ENCODE data around the gene NRG3.

DNA sequence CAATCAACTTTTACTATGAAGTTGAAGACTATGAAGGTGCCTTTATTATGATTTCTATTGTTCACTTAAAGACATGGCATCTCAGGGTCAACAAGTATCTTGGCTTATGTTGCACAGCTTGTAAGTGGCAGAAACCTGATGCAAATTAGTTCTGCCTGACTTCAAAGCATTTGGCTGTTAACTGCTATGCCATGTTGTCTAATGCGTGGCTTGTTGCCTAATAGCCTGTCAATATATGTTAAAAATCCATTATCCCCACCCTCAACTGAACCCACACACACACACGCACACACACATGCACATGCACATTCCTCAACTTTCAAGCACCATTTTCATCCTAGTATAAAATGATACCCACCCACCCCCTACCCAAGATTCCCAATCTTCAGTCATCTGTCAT lies 217.1 kb downstream of the NRG3 start:
- TF ChIP-seq, protein P1, sequence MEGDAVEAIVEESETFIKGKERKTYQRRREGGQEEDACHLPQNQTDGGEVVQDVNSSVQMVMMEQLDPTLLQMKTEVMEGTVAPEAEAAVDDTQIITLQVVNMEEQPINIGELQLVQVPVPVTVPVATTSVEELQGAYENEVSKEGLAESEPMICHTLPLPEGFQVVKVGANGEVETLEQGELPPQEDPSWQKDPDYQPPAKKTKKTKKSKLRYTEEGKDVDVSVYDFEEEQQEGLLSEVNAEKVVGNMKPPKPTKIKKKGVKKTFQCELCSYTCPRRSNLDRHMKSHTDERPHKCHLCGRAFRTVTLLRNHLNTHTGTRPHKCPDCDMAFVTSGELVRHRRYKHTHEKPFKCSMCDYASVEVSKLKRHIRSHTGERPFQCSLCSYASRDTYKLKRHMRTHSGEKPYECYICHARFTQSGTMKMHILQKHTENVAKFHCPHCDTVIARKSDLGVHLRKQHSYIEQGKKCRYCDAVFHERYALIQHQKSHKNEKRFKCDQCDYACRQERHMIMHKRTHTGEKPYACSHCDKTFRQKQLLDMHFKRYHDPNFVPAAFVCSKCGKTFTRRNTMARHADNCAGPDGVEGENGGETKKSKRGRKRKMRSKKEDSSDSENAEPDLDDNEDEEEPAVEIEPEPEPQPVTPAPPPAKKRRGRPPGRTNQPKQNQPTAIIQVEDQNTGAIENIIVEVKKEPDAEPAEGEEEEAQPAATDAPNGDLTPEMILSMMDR (conservative IDR thresholded peaks at IDR 0.05 in 1 of 2, IDR thresholded peaks at IDR 0.05 in 1 of 2; ENCODE audit: low read depth in 1 of 2, low read length in 2 of 2): no peak
- TF ChIP-seq EZH2 (IDR thresholded peaks at IDR 0.05; ENCODE audit: low read length, missing control alignments): no peak

Data from fibroblast of lung (primary cell).